HepG2 (cell line): ENCODE data around the gene PDCD1LG2. TPM values are rescaled to one million over a fixed set of nuclear protein-coding genes. Genes with fewer than 3 reads are reported as not detected.

Experiments used
- HBP1 ChIP-seq: IDR thresholded peaks from 2 replicates; pipeline ENCODE4 v1.6.1; 2016; ENCODE audit warnings: low read depth, control low read depth
- HNF1A ChIP-seq, 2 experiments: sonication (generic) in 1 of 2; formaldehyde crosslinking in 1 of 2; IDR thresholded peaks; 2 replicates each; pipeline versions ENCODE4 v1.4.0 to v1.6.1; 2016 to 2020; ENCODE audit warnings: borderline replicate concordance in 1 of 2, low read depth in 1 of 2, mild to moderate bottlenecking in 1 of 2, missing genetic modification reagents in 1 of 2
- HNRNPL ChIP-seq: fragments of 200-400 bp; formaldehyde crosslinking; IDR thresholded peaks from 2 replicates; pipeline ENCODE4 v1.6.1; 2017; ENCODE audit warnings: mild to moderate bottlenecking, low read depth, low read length
- MED8 ChIP-seq: sonication (generic); formaldehyde crosslinking; IDR thresholded peaks from 2 replicates; pipeline ENCODE4 v1.8.1; 2023; ENCODE audit warnings: mild to moderate bottlenecking, missing genetic modification reagents; ENCODE audit not compliant: insufficient replicate concordance
- NFIC ChIP-seq: IDR thresholded peaks from 2 replicates; pipeline ENCODE4 v1.6.1; 2012; ENCODE audit warnings: mild to moderate bottlenecking, low read length, inconsistent platforms
- ONECUT2 ChIP-seq: sonication (generic); formaldehyde crosslinking; IDR thresholded peaks from 2 replicates; pipeline ENCODE4 v1.4.0; 2020; ENCODE audit warnings: missing genetic modification reagents
- ZBTB34 ChIP-seq: sonication (generic); formaldehyde crosslinking; IDR thresholded peaks from 2 replicates; pipeline ENCODE4 v1.8.0; 2022; ENCODE audit warnings: mild to moderate bottlenecking, missing genetic modification reagents
- ZNF562 ChIP-seq: sonication (generic); formaldehyde crosslinking; IDR thresholded peaks from 2 replicates; pipeline ENCODE4 v1.8.0; 2022; ENCODE audit warnings: missing genetic modification reagents, borderline replicate concordance
- polyA plus RNA-seq, 8 experiments: library from polyadenylated mRNA; depleted of rRNA in 3 of 8; stranded (reverse) in 7 of 8; unstranded in 1 of 8; fragments of >200 nt; fragmentation: Illumina TruSeq in 4 of 8; extraction: Trizol in 4 of 8; gene quantifications; 2 replicates each; pipeline versions ENCODE4 v1.2.1 to v1.2.3, GENCODE V29; 2011 to 2016; ENCODE audit warnings: low read depth in 4 of 8, missing spikeins in 1 of 8, mixed read lengths in 1 of 8; ENCODE audit not compliant: insufficient read depth in 1 of 8
- total RNA-seq, 5 experiments: library from RNA; depleted of rRNA; stranded (reverse); fragments of >200 nt; fragmentation: Illumina TruSeq; extraction: Trizol; gene quantifications; 2 replicates each; pipeline ENCODE4 v1.2.3, GENCODE V29; 2016; ENCODE audit warnings: low read depth in 1 of 5

PDCD1LG2 gene
- total and polyA plus RNA-seq, 2 of the 13 experiments (the other 11 are each of a cell fraction or from before 2014, with no cell fraction given) = not detected

- TF ChIP-seq ZBTB34 (CRISPR knock-in tag) (no peak), NFIC (no peak), ONECUT2 (CRISPR knock-in tag) (no peak), ZNF562 (CRISPR knock-in tag) (no peak), HNRNPL (no peak), HBP1 (CRISPR knock-in tag) (no peak), MED8 (CRISPR knock-in tag) (no peak), HNF1A (IDR thresholded peaks at IDR 0.05; ENCODE audit: low read depth) (no peak), HNF1A (CRISPR knock-in tag; IDR thresholded peaks at IDR 0.05; ENCODE audit: borderline replicate concordance) (no peak)
These were observed 76.7 kb downstream of the PDCD1LG2 start (continued) for GRCh38 chr9:5587024-5587423.
